Esophagus squamous epithelium (tissue), 4 donors: ENCODE data around the gene CSPG4.

Experiments used
- POLR2A ChIP-seq, 4 donors: fragments of 450-650 bp; IDR thresholded peaks; one replicate each; pipeline ENCODE4 v1.6.1; 2017; ENCODE audit warnings: antibody characterized with exemption in 4 of 4, mild to moderate bottlenecking in 4 of 4, moderate library complexity in 3 of 4
- TF ChIP-seq, protein P1 (sequence below), 6 experiments: fragments of 450-650 bp in 4 of 6; fragments of 200-600 bp in 2 of 6; sonication (generic) in 2 of 6; IDR thresholded peaks; one replicate each; pipeline ENCODE4 v1.5.1; 2016 to 2019; ENCODE audit warnings: antibody characterized with exemption in 6 of 6, mild to moderate bottlenecking in 4 of 6, moderate library complexity in 4 of 6

DNA sequence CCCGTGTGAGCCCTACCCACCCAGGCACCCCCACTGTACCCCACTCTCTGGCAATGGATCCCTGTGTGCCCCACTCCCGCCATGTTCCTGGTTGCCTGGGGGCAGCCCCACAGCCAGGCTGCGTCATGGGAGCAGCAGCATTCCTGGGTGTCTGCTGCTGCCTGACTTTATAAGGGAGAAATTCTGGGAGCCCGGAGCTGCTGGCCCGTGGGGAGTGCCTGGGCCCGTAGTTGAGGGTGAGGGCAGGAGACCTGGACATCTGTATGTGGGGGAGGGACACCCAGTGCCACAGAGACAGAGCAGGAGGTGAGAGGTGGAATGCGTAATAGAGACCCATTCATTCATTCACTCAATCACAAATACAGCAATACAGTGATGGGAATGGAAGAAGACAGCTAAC lies 15.1 kb downstream of the CSPG4 start:
- TF ChIP-seq, protein P1, sequence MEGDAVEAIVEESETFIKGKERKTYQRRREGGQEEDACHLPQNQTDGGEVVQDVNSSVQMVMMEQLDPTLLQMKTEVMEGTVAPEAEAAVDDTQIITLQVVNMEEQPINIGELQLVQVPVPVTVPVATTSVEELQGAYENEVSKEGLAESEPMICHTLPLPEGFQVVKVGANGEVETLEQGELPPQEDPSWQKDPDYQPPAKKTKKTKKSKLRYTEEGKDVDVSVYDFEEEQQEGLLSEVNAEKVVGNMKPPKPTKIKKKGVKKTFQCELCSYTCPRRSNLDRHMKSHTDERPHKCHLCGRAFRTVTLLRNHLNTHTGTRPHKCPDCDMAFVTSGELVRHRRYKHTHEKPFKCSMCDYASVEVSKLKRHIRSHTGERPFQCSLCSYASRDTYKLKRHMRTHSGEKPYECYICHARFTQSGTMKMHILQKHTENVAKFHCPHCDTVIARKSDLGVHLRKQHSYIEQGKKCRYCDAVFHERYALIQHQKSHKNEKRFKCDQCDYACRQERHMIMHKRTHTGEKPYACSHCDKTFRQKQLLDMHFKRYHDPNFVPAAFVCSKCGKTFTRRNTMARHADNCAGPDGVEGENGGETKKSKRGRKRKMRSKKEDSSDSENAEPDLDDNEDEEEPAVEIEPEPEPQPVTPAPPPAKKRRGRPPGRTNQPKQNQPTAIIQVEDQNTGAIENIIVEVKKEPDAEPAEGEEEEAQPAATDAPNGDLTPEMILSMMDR (IDR thresholded peaks at IDR 0.05) = no peak
- peak in 1 of 4 donors; percentile 21 for TF ChIP-seq POLR2A (IDR thresholded peaks at IDR 0.05)
